GM12892 (cell line): ENCODE data around the gene SNX20. TPM values are rescaled to one million over a fixed set of nuclear protein-coding genes. Genes with fewer than 3 reads are reported as not detected.

Experiments used
- DNase-seq: peaks from one replicate; pipeline ENCODE4 v3.0.0; 2011; ENCODE audit not compliant: insufficient read length
- FAIRE-seq: peaks from 2 replicates; lab custom pipeline; 2011; peaks lifted over from hg19 to GRCh38; lab: Jason Lieb, UNC
- POLR2A ChIP-seq: IDR thresholded peaks from 2 replicates; pipeline ENCODE4 v1.6.1; 2011; ENCODE audit warnings: low read depth, low read length, control low read depth
- POLR2AphosphoS5 ChIP-seq: IDR thresholded peaks from 2 replicates; pipeline ENCODE4 v1.6.1; 2011; ENCODE audit warnings: low read depth, low read length, control low read depth
- TAF1 ChIP-seq: IDR thresholded peaks from 2 replicates; pipeline ENCODE4 v1.6.1; 2011; ENCODE audit warnings: low read depth, mild to moderate bottlenecking, control low read depth, low read length, borderline replicate concordance
- polyA plus RNA-seq: library from polyadenylated mRNA; unstranded; fragments of >200 nt; gene quantifications from one replicate; pipeline ENCODE4 v1.2.1, GENCODE V29; 2012; ENCODE audit warnings: missing spikeins, inconsistent platforms; ENCODE audit not compliant: missing spikeins

Gene SNX20
- polyA plus RNA-seq: 14.8 TPM

- peak; percentile 95 for FAIRE-seq
- peak; percentile 60 for DNase-seq
- TF ChIP-seq POLR2AphosphoS5 (peak; percentile 27; the same call in 1 of the 2 replicates), POLR2A (peak; percentile 69), TAF1 (no peak)
These were observed at the start of gene SNX20 for GRCh38 chr16:50681021-50681885. TSS of gene SNX20 (minus strand) at chr16:50681312. CDS start at chr16:50677526, 3,786 bp downstream.

- FAIRE-seq (no peak), DNase-seq (no peak)
- TF ChIP-seq POLR2A (no peak), POLR2AphosphoS5 (no peak), TAF1 (no peak)
These were observed 43.2 kb upstream of the SNX20 start for GRCh38 chr16:50724306-50724705.

- DNase-seq: no peak
- TF ChIP-seq POLR2AphosphoS5 (no peak), TAF1 (no peak), POLR2A (no peak)
- FAIRE-seq: no peak
These were observed 41.8 kb upstream of the SNX20 start for GRCh38 chr16:50722960-50723359.

- FAIRE-seq: no peak
- TF ChIP-seq POLR2A: no peak
- no peak for TF ChIP-seq TAF1
- TF ChIP-seq POLR2AphosphoS5: no peak
- DNase-seq: no peak
These were observed 41.3 kb upstream of the SNX20 start for GRCh38 chr16:50722405-50722737.

- no peak for TF ChIP-seq TAF1
- TF ChIP-seq POLR2AphosphoS5: no peak
- TF ChIP-seq POLR2A: no peak
- DNase-seq: no peak
- peak; percentile 63 for FAIRE-seq
These were observed 40.7 kb upstream of the SNX20 start for GRCh38 chr16:50721549-50722404.

- FAIRE-seq (no peak), DNase-seq (no peak)
- TF ChIP-seq POLR2AphosphoS5: no peak
- TF ChIP-seq POLR2A: no peak
- no peak for TF ChIP-seq TAF1
These were observed 38.6 kb upstream of the SNX20 start for GRCh38 chr16:50719401-50720337.

GRCh38 chr16:50718761-50719400 lies 37.8 kb upstream of the SNX20 start:
- FAIRE-seq (no peak), DNase-seq (no peak)
- TF ChIP-seq TAF1 (no peak), POLR2A (no peak), POLR2AphosphoS5 (no peak)

- TF ChIP-seq TAF1 (no peak), POLR2A (no peak), POLR2AphosphoS5 (no peak)
- FAIRE-seq: no peak
- DNase-seq: no peak
These were observed 37.1 kb upstream of the SNX20 start for GRCh38 chr16:50718061-50718760.

- no peak for DNase-seq
- no peak for TF ChIP-seq POLR2A
- TF ChIP-seq POLR2AphosphoS5: no peak
- no peak for TF ChIP-seq TAF1
- no peak for FAIRE-seq
These were observed 36.4 kb upstream of the SNX20 start for GRCh38 chr16:50717494-50717893.

GRCh38 chr16:50717091-50717490 lies 36.0 kb upstream of the SNX20 start:
- FAIRE-seq (no peak), DNase-seq (no peak)
- no peak for TF ChIP-seq POLR2AphosphoS5
- no peak for TF ChIP-seq TAF1
- no peak for TF ChIP-seq POLR2A
